ENCODE data around the gene CDSN.

The CDSN gene

DNA sequence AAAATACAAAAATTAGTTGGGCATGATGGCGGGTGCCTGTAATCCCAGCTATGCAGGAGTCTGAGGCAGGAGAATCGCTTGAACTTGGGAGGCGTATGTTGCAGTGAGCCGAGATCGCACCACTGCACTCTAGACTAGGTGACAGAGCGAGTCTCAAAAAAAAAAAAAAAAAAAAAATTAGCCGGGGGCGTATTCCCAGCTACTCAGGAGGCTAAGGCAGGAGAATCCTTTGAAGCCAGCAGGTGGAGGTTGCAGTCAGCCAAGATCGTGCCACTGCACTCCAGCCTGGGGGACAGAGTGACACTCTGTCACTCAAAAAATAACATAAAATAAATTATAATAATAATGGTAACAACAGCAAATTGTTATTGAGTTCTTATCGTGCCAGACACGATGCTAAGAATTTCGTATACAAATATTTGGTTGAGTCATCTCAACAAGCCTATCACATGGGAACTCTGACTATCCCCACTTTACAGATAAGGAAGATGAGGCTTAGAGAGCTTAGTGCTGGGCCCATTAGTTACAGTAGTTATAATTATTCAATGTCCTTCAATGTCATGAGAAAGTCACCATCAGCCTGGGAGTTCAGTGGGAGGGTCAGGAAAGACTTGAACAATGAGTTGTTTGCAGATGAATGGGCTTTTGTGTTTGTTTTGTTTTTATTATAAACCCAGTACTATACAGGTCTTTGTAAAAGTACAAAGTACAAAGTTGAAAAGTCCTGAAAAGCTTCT, 27.3 kb downstream of the CDSN start:
- Histone ChIP-seq H3K9me3 (ENCODE audit: insufficient read depth, low read depth, low read length) (no peaks in the 10 kb centered on the region), H3K9me2 (replicated peaks; ENCODE audit: low read depth, low read length) (no peaks in the 10 kb centered on the region), H4K20me1 (ENCODE audit: insufficient read depth, low read length, poor library complexity, severe bottlenecking) (no peaks in the 10 kb centered on the region), H3K27me3 (ENCODE audit: insufficient read depth, low read length, poor library complexity, severe bottlenecking) (no peaks in the 10 kb centered on the region), H3K79me2 (ENCODE audit: insufficient read depth, low read length) (no peaks in the 10 kb centered on the region), H3F3A (ENCODE audit: low read depth) (peaks cover 11% of the 10 kb centered on the region), H3K9ac (ENCODE audit: low read depth, low read length, poor library complexity, severe bottlenecking) (peak overlapping the region; percentile 73), H3K4me2 (ENCODE audit: low read depth, low read length, poor library complexity, severe bottlenecking) (peak overlapping the region; percentile 77), H2AFZ (ENCODE audit: low read length) (no peak overlapping the region), H3K4me1 (ENCODE audit: insufficient read depth, low read length, poor library complexity, severe bottlenecking) (peaks cover 48% of the 10 kb centered on the region), H3K36me3 (ENCODE audit: insufficient read depth, low read length) (no peaks in the 10 kb centered on the region), H3K4me3 (ENCODE audit: low read length, poor library complexity, severe bottlenecking) (no peak overlapping the region)
- no peak for TF ChIP-seq CTCF (conservative IDR thresholded peaks at IDR 0.05; ENCODE audit: low read length)
- TF ChIP-seq EZH2phosphoT487 (IDR thresholded peaks at IDR 0.05; ENCODE audit: borderline replicate concordance) = no peak

DNA sequence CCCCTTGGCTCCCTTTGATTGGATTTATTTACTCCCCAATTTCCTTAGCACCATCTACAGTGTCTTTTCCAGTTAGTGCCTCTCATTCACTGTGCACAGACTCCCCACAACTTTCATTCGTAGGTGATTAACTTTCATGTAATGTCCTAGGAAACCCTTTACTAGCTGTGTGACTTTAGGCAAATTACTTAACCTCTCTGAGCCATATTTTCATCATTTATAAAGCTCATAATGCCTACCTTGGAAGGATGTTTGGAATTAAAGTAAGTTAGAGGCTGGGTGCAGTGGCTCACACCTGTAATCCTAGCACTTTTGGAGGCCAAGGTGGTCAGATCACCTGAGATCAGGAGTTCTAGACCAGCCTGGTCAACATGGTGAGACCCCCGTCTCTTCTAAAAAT, 28.0 kb downstream of the CDSN start:
- no peak overlapping the region for H3K4me2 ChIP-seq (ENCODE audit: low read depth, low read length, poor library complexity, severe bottlenecking)
- TF ChIP-seq CTCF (conservative IDR thresholded peaks at IDR 0.05; ENCODE audit: low read length) (no peak), EZH2phosphoT487 (IDR thresholded peaks at IDR 0.05; ENCODE audit: borderline replicate concordance) (no peak)
- H3K36me3 ChIP-seq (ENCODE audit: insufficient read depth, low read length) = no peaks in the 10 kb centered on the region
- no peaks in the 10 kb centered on the region for H3K9me3 ChIP-seq (ENCODE audit: insufficient read depth, low read depth, low read length)
- H3K4me3 ChIP-seq (ENCODE audit: low read length, poor library complexity, severe bottlenecking) = no peak overlapping the region
- H3F3A ChIP-seq (ENCODE audit: low read depth) = peaks cover 11% of the 10 kb centered on the region
- H3K4me1 ChIP-seq (ENCODE audit: insufficient read depth, low read length, poor library complexity, severe bottlenecking) = peaks cover 43% of the 10 kb centered on the region
- H3K79me2 ChIP-seq (ENCODE audit: insufficient read depth, low read length) = no peaks in the 10 kb centered on the region
- no peak overlapping the region for H2AFZ ChIP-seq (ENCODE audit: low read length)
- no peaks in the 10 kb centered on the region for H3K9me2 ChIP-seq (replicated peaks; ENCODE audit: low read depth, low read length)
- H3K27me3 ChIP-seq (ENCODE audit: insufficient read depth, low read length, poor library complexity, severe bottlenecking) = no peaks in the 10 kb centered on the region
- no peak overlapping the region for H3K9ac ChIP-seq (ENCODE audit: low read depth, low read length, poor library complexity, severe bottlenecking)
- no peaks in the 10 kb centered on the region for H4K20me1 ChIP-seq (ENCODE audit: insufficient read depth, low read length, poor library complexity, severe bottlenecking)

- Histone ChIP-seq H3F3A (ENCODE audit: low read depth) (peaks cover 11% of the 10 kb centered on the region), H3K79me2 (ENCODE audit: insufficient read depth, low read length) (no peaks in the 10 kb centered on the region), H3K4me1 (ENCODE audit: insufficient read depth, low read length, poor library complexity, severe bottlenecking) (peaks cover 43% of the 10 kb centered on the region), H4K20me1 (ENCODE audit: insufficient read depth, low read length, poor library complexity, severe bottlenecking) (no peaks in the 10 kb centered on the region), H3K4me3 (ENCODE audit: low read length, poor library complexity, severe bottlenecking) (no peak overlapping the region), H3K9me2 (replicated peaks; ENCODE audit: low read depth, low read length) (no peaks in the 10 kb centered on the region), H3K27me3 (ENCODE audit: insufficient read depth, low read length, poor library complexity, severe bottlenecking) (no peaks in the 10 kb centered on the region), H3K9ac (ENCODE audit: low read depth, low read length, poor library complexity, severe bottlenecking) (no peak overlapping the region), H3K4me2 (ENCODE audit: low read depth, low read length, poor library complexity, severe bottlenecking) (no peak overlapping the region), H2AFZ (ENCODE audit: low read length) (peak overlapping the region; percentile 21), H3K36me3 (ENCODE audit: insufficient read depth, low read length) (no peaks in the 10 kb centered on the region), H3K9me3 (ENCODE audit: insufficient read depth, low read depth, low read length) (no peaks in the 10 kb centered on the region)
- TF ChIP-seq CTCF (conservative IDR thresholded peaks at IDR 0.05; ENCODE audit: low read length) (no peak), EZH2phosphoT487 (IDR thresholded peaks at IDR 0.05; ENCODE audit: borderline replicate concordance) (no peak)
These were observed 28.6 kb downstream of the CDSN start for GRCh38 chr6:31091680-31092079.

All from Loucy (cell line).